Middle frontal gyrus (tissue), 1 donor: ENCODE measurements around the gene RAB40B.
A peak's percentile ranks its signal among the peaks of the same experiment; 100 is the strongest.

Source experiments
- DNase-seq: peaks from one replicate; pipeline ENCODE4 v3.0.0-alpha.2; 2015; ENCODE audit warnings: low spot score; ENCODE audit errors: extremely low spot score

The RAB40B gene

GRCh38 chr17:82649501-82650261, 48.8 kb downstream of the RAB40B start:
- no peak for DNase-seq

GRCh38 chr17:82648742-82649331, 49.7 kb downstream of the RAB40B start:
- DNase-seq, result no peak

DNA sequence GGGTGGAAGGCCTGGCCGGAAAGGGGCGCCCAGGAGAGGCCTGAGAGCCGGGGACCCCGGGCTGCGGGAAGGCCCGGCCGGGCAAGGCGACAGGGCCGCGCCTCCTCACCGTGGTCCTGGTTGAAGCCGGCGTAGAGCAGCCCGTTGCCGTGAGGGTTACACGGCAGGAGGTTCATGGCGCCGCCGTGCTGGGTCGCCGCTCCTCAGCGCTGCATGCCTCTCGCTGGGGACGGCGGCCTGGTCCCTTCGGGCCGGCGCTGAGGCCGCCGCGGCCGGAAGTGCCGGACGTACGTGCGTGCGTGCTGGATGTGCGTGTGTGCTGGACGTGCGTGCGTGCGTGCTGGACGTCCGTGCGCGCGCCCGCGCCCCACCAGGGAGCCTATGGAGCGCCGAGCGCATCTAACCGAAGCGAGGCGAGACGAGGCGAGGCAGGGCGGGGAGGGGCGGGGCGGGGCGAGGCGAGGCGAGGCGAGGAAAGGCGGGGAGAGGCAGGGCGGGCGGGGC, 50.3 kb downstream of the RAB40B start, which contains the start of gene WDR45B:
TSS of gene WDR45B (minus strand) at position 280 of the 504 bp plus-strand sequence. CDS start at position 176, 104 bp downstream.
- DNase-seq, result peak; percentile 93

- DNase-seq, result no peak
These were observed 50.8 kb downstream of the RAB40B start for GRCh38 chr17:82647593-82648164.

DNA sequence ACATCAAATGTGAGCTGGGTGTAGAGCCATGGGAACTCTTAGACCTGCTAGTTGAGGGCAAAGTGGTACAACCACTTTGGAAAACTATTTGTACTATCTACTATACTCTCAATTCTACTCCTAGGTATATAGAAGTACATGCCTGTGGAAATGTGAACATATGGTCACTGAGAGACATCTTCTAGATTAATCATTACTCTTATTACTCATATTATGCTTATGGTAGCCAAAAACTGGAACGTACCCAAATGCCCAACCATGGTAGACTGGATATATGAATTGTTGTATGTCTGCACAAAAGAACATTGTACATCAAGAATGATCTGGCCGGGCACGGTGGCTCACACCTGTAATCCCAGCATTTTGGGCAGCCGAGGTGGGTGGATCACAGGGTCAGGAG, 53.0 kb downstream of the RAB40B start:
- no peak for DNase-seq

DNA sequence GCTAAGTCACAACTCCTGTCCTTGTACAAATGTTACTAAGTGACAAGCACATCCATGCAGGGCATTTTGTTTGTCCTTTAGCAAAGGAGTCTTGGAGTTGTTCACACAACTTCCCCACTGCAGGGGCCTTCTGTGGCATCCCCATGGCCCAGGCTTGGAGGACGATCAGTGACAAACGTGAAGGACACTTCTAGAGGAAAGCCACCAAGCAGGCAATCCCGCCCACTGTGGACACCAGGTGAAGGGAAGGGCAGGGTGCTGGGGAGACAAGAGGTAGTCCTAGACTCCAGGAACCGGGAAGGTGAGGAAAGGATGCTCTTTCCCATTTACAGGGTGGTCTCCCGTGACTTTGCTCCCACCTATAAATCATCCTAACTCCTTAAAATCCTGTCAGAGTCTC, 54.4 kb downstream of the RAB40B start:
- DNase-seq, result no peak

GRCh38 chr17:82642022-82642421, 56.5 kb downstream of the RAB40B start:
- DNase-seq, result no peak

DNA sequence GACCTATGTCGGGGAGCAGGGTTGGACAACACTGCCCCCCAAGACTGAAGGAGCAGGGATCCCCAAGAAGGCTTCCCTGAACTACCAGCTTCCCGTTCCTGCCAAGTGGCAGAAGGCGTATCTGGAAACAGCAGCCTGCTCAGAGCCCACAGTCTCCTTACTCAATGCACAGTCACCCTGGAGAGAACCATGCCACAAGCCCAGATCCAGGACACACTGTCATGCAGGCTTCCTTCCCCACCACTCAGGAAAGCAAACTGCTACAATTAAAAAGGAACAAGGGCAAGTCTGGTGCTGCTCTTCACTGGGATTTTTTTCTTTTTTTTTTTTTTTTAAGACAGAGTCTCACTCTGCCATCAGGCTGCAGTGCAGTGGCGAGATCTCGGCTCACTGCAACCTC, 58.5 kb downstream of the RAB40B start:
- no peak for DNase-seq

GRCh38 chr17:82639628-82640027, 58.9 kb downstream of the RAB40B start:
- DNase-seq, result no peak

GRCh38 chr17:82638183-82638773, 60.2 kb downstream of the RAB40B start:
- no peak for DNase-seq

GRCh38 chr17:82636626-82637598, 61.6 kb downstream of the RAB40B start:
- no peak for DNase-seq

DNA sequence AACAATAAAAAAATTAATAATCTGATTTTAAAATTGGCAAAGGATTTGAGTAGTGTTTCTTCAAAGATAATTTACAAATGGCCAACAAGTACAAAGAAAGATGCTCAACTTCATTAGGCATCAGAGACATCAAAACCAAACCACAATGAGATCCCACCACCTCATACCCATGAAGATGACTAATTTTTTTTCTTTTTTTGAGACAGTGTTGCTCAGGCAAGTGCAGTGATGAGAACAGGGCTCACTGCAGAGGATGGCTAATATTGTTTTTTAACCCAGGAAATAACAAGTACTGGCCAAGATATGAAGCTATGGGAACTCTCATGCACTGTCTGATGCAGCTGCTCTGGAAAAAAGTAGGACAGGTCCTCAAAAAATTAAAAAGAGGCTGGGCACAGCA, 65.2 kb downstream of the RAB40B start:
- no peak for DNase-seq

- no peak for DNase-seq
These were observed 66.0 kb downstream of the RAB40B start for GRCh38 chr17:82632451-82632850.

DNA sequence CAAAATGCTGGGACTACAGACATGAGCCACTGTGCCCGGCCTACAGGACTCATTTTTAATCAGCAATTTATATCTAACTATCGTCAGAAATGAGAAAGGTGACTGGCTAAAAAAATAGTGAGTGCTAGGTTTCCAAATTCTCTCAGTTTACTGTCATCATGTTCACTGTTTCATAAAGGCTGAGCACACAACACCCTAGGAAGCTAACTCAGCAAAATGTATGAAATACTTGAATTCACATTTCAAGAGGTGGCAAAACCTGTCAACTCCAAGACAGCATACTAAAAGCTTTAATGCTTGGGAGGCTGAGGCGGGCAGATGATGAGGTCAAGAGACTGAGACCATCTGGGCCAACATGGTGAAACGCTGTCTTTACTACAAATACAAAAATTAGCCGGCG, 67.0 kb downstream of the RAB40B start:
- DNase-seq, result no peak

DNA sequence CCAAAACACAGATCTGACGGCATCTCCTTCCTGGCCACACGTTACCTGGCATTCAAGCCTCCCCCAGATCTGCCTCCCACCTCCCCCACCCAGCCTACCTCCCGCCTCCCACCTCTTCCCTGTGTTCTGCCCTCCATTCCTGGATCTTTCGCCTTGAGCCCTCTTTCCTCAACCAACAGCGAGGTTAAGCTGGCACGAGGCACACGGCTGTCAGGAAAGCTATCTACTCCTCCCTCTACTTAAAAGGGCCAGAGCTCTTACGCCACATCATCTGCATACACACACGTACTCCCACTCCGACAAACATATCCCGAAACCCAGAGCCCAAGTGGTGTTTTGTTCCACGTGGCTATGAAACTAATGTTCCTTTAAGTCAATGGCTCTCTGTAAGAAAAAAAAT, 68.3 kb downstream of the RAB40B start:
- no peak for DNase-seq

GRCh38 chr17:82629748-82630147, 68.8 kb downstream of the RAB40B start:
- no peak for DNase-seq

- no peak for DNase-seq
These were observed 71.1 kb downstream of the RAB40B start for GRCh38 chr17:82627405-82627804.

DNA sequence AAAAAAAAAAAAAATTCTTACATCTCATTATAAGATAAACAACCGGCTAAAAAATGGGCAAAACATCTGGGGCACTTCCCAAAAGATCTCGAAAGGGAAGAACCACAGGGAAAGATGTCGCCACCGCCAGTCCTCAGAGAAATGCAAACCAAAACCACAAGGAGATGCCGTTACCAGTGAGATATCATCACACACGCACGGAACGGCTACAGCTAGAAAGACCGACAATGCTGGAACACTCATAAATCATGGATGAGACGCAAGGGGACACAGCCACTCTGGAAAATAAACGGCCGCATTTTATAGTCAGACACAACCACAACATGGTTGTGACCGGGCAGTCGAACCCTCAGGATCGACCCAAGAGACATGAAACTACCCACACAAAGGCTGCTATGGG, 74.8 kb downstream of the RAB40B start:
- no peak for DNase-seq

GRCh38 chr17:82619641-82620040, 78.9 kb downstream of the RAB40B start:
- DNase-seq, result no peak

GRCh38 chr17:82619211-82619610, 79.3 kb downstream of the RAB40B start:
- no peak for DNase-seq
